SK-N-MC (cell line): ENCODE data around the gene IKBKE.

Source experiments
- EZH2 ChIP-seq: fragments of 200-600 bp; sonication (generic); IDR thresholded peaks from one replicate; pipeline ENCODE4 v1.6.1; 2017; ENCODE audit warnings: antibody characterized with exemption
- FOXP2 ChIP-seq: optimal IDR thresholded peaks from 2 replicates; pipeline ENCODE3; 2011; ENCODE audit warnings: mild to moderate bottlenecking, moderate library complexity; ENCODE audit not compliant: insufficient read depth; ENCODE audit errors: extremely low read length, control extremely low read depth
- POLR2AphosphoS5 ChIP-seq: IDR thresholded peaks from 2 replicates; pipeline ENCODE4 v1.6.1; 2012; ENCODE audit warnings: mild to moderate bottlenecking, low read depth, low read length, borderline replicate concordance

DNA sequence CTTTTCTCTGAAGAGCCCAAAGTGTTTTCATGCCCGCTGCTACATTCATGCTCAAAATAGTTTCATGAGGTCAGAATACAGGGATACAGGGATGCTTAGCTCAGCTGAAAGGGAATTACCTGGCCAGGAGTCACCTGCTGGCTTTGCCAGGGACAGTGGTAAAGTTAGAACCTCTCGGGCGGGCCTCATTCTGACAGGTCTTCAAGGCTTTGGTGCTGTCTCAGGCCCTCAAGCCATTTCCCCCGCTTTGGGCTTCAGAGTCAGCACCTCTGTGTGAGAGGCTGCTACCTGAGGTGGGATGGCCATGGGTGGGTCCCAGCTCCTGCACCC lies 42.5 kb downstream of the IKBKE start:
- no peak for TF ChIP-seq POLR2AphosphoS5
- TF ChIP-seq EZH2 = no peak
- no peak for TF ChIP-seq FOXP2
